CD4-positive, alpha-beta T cell treated with Interleukin-4 for 1 hour (primary cell): ENCODE data around the gene JARID2.
A peak's percentile ranks its signal among the peaks of the same experiment; 100 is the strongest.
"Not testable (repeated sequence)": the region's sequence is repeated elsewhere in the genome, so short reads cannot be mapped to it uniquely, and the experiment has no call there.

Experiments
- DNase-seq, 2 donors: peaks; one replicate each; pipeline ENCODE4 v3.0.0-alpha.2; 2020 to 2022

Gene JARID2

DNA sequence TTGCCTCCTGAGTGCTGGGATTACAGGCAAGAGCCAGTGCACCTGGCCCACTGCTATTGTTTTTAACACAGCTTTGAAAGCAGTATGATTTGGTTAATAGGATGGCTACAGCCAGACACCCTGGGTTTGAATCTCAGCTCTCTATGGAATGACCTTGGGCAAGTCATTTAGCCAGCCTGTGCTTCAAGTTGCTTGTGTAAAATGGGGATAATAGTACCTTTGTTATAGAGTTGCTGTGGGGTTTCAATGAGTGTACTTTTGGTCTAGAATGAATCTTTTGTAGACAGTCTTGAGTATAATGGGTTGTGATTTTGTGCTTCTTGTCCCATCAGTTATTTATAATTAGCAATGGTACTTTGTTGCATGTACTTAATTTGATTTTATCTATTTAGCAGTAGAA lies 70.9 kb downstream of the JARID2 start:
- DNase-seq, result no peak

DNA sequence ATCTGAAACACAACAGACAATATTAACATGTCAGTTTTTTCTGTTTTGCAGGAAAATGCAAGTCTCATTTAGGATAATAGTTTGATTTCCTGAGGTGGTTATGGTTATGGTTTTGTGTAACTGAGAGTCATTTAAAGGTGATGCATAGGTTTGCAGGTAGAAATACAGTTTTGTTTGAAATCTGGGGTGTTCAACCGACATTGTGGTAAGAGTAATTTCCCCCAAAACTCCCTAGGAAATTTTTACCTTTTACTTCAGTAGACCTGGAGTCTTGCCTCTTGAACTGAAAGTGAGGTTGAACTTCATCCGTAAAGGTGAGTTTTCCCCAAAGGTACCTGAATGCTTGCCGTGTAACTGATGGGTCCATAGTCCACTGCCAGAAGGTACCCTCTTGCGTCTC lies 71.4 kb downstream of the JARID2 start:
- DNase-seq, result no peak

DNA sequence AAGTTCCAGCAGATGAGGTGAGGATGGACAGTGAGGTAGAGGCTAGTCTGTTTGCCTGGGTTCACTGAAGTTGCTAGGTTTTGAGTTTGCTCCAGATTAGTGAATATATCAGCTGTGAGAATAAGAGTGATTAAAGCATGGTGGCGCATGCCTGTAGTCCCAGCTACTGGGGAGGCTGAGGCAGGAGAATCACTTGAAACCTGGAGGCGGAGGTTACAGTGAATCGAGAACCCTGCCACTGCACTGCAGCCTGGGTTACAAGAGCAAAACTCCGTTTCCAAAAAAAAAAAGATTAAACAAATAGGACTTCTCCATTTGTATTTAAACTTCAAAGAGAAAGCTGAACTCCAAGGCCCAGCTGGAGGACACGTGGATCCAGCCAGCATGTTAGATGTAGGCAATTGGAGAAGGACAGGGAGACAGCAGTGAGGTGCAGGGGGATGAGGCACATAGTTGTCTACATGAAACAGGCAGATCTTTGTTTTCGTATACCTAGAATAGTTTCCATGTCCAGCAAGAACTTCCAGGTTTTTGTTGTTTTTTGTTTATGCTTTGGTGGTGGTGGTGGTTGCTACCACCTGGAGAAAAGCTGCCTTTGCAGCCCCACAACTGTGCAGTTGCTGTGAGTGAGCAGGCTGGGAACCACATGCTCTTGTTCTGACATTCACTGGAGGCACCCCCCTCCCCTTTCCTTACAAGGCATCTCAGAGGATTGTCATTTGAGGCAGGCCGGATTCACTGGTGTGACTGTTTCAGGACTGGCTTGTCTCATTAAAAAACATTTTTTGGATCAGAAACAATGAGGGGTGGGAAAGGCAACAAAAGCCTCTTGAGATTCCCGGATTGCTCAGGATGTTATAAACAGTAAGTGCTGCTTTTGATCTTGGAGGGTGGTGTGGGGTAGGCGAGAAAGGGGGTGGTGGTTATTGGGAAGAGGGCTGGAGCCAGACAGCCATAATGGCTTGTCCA lies 72.3 kb downstream of the JARID2 start:
- no peak for DNase-seq

DNA sequence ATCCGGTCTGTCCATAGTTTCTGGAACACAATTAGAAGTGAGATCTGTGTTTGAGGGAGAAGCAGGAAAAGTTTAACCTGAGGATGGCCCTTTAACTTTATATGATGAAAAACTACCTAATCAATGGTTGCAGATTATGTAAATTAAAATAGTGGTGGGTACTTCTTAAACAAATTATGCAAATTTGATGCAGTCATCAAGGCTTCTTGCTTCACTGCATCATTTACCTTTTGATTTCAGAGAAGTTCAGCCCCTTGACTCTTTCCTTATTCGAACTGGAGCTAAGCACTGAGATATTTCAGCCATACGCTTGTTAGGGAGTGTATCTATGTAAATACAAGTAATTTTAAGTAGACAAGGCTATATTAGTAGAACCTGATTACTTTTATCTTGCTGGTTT lies 73.8 kb downstream of the JARID2 start:
- no peak for DNase-seq

DNA sequence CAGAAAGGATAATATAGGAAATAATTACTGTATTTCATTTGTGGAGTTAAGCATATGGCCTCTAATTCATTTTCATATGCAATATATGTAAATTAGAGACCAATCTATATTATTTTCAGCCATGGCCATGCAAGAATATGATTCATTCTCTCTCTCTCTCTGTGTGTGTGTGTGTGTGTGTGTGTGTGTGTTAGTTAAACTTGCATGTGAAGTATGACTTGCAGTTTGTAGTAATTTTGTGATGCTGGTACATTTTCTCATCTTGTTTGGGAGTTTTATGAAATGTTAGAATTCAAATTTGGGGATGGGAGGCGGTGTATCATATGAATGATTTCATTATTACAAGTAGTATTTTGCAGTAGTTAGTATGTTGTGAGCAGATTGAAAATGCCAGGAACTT lies 74.8 kb downstream of the JARID2 start:
- no peak for DNase-seq

DNA sequence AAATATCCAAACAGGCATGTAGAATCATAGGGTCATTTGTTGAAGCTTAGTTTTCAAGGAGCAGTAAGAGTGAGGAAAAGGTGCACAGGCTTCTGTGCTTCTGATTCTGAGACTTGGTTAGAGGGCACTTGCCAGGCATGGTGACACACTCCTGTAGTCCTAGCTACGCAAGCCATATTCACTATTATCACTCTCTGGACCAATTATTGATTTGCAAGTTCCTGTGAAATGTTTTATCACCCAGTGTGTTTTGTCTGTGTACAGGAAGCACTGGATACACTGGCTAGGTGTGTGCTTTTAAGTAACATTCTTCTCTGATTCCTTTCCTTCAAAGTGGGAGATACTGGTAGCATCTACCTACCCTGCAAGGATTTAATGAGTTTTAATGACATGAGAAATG lies 76.3 kb downstream of the JARID2 start:
- DNase-seq, result no peak

DNA sequence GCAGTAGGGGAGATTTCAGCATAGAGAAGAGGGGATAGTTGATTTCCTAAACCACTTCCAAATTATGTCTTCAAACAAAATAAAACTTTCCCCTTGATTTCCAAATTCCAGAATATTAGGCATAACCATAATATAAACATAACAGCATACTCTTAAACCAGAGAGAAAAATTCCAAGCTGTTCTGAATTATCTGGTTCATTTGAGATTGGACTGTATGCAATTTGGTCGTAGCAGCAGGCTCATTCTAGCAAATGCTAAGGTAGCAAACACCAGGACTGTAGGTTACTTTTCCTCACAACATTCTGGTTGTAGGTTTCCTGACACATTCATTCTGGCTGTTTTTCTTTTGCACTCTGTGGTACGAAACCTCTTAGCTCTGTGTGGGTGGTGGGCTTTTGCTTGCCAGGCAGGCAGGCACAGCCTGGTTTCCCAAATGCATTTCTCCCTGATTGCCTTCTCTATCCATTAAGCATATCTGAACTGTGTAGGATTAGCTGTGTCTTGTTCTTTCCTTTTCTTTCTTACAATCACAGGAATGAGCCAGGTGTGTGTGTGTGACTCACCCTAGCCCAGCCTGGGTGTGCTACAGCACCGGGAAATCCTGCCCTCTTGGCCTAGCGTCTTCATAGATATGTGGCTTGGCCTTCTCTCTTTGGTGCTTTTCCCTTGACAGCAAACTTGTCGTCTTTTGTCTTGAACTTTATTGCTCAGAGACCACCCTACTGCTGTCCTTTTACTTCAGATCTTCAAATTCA lies 77.1 kb downstream of the JARID2 start:
- no peak for DNase-seq

DNA sequence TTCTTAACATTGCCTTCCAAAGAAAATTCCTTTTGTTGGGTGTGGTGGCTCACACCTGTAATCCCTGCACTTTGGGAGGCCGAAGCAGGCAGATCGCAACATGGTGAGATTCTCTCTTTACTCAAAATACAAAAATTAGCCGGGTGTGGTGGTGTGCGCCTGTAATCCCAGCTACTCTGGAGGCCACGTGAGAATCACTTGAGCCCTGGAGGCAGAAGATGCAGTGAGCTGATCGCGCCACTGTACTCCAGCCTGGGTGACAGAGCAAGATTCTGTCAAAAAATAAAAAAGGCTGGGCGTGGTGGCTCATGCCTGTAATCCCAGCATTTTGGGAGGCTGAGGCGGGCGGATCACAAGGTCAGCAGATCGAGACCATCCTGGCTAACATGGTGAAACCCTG lies 77.7 kb downstream of the JARID2 start:
- DNase-seq, result not testable (repeated sequence)

DNA sequence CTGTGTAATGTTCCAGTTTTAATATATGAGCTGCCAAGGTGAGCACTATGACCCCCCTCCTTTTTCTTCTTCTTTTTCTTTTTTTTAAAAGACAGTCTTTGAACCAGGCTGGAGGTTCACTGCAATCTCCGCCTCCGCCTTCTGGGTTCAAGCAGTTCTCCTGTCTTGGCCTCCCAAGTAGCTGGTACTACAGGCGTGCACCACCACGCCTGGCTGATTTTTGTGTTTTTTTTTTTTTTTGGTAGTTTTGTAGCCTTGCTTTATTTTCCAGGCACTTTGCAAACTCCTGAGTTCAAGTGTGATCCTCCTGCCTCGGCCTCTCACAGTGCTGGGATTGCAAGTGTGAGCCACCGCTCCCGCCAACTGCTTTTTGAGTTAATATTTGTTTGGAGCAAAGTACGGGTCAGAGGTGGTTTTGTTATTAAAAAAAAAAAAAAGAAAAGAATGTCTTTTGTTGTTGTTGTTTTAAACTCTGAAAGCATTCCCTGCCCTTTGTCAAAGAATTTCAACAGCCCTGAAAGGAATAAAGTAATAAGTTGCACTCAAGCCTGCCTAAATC lies 78.6 kb downstream of the JARID2 start:
- DNase-seq, result no peak

DNA sequence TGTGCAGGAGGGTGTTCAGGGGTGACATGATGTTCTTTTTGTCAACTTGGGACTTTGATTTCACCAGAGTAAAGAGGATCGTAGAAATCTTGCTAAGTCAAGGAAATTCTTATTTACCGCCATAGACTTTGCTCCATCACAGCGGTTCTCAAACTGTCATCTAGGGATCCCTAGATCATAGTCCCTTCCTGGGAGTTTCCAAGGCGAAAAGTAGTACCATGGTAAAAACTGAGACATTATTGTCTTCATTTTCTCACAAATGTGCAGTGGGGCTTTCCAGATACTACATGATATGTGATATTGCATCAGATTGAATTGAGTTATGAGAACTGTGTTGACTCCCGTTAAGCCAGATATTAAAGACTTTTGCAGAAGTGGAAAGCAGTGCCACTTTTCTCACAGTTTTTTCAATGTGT lies 79.7 kb downstream of the JARID2 start:
- no peak for DNase-seq

DNA sequence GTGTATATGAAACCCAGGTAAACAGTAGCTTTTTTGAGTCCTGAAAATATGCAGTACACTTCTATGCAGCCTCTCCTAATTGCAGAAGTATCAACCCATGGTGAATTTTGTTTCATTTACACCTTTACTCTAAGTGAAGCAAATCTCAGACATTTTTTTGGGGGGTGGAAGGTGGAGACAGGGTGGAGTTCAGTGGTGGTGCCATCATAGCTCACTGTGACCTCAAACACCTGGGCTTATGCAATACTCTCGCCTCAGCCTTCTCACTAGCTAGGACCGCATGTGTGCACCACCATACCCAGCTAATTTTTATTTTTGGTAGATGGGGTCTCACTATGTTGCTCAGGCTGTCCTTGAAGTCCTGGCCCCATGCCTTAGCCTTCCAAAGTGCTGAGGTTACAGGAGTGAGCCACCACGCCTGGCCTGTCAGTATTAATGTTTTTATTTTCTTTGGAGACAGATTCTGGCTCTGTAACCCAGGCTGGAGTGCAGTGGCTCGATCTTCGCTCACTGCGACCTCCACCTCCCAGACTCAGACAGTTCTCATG lies 80.3 kb downstream of the JARID2 start:
- peak in 1 of 2 donors; percentile 28 for DNase-seq

DNA sequence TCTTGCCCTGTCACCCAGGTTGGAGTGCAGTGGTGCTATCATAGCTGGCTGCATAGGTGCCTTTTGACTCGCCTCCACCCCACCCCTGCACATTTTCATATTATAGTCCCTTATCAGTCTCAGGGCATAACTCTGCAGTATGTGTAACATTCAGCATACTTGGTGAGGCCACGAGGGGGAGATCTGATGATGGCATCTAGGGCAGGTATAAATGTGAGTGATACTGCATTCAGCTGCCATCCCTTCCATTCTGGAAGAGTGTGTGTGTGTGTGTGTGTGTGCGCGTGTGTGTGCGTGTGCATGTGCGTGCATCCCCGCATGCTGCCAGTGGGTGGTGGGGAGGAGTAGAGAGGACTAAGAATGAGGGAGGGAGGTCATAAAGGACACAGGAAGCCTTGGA lies 81.4 kb downstream of the JARID2 start:
- peak; percentile 35 to 51 for DNase-seq

DNA sequence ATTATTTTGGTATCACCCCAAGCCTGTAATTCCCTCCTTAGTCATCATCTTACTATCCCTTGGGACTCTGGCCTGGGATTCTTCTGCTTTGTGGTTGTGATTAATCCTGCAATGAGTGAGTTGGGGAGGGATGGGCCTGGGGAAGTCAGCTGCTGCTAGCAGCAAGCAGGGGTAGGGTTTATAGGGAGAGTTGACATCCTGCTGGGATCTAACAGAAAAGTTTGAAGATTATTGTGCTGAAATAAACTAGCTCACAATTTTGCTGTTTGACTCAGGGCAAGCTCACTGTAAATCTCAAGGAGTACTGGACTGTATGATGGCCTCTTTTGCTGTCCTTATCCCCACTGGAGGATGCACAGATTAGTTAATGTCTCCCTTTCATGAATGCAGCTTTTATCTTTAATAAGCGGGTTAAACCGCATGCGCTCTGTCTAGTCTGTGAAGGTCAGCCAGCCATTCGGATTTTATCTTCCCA lies 83.4 kb downstream of the JARID2 start:
- DNase-seq, result no peak

DNA sequence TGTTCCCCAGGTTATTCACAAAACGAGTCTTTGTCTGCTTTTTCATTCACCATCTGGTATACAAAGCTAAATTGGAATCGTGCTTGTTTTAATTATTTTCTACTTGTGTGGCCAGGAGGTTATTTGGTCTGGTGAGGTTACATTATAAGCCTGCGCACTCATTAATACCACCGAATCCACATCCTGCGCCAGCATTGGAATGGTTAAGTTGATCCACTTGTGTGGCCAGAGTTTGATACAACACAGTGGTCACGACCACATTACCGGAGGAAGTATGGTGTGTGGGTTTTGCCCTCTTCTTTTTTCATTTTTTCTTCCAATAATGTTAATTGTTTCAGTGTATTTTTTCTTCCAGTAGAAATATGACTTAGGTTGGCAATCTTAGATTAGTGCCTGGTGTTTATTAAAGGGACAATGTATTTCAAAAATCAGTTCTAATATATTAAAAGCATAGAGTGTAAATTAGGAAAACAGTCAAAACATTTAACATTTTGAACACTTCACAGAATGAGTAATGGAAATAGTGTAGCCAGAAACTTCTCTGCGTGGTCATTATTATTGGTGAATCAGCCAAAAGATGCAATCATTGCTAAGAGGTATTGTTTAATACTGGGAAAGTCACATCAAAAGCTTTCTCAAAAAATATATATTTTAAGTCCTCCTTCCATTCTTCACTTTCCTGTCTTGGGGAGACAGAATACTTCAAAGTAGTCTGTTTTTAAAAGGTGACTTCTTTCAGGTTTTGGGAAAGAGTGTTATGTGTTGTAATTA lies 84.5 kb downstream of the JARID2 start:
- no peak for DNase-seq

DNA sequence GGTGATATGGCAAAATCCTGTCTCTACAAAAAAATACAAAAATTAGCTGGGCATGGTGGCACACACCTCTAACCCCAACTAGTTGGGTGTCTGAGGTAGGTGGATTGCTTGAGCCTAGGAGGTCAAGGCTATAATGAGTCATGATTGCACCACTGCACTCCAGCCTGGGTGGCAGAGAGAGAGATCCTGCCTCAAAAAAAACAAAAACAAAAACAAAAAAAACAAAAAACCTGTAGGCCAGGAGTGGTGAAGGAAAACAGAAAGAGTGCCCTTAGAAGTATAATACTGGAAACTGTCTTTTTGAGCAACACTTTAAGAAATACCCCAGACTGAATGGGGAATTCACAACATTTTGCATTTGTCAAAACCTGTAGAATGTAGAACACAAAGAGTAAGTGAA lies 85.3 kb downstream of the JARID2 start:
- DNase-seq, result no peak

DNA sequence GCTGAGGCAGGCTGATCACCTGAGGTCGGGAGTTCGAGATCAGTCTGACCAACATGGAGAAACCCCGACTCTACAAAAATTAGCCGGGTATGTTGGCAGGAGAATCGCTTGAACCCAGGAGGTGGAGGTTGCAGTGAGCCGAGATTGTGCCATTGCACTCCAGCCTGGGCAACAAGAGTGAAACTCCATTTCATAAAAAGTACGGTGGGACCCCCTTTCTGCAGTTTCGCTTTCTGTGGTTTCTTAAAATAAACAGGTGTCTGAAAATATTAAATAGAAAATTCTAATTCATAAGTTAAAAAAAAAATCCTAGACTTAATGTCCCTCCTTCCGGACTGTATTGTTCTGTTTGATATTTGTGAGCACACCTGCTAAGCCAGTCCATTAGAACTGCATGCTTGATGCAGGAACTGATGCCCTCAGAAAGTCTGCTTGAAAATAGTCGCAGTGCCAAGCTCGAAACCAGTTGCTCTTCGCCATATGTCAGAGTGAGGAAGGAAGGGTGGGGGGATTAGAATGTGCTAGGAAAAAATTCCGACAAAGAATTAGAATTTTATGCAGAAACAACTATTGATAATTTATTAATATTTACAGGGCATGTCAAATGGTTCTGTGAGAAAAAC lies 85.9 kb downstream of the JARID2 start:
- no peak for DNase-seq

DNA sequence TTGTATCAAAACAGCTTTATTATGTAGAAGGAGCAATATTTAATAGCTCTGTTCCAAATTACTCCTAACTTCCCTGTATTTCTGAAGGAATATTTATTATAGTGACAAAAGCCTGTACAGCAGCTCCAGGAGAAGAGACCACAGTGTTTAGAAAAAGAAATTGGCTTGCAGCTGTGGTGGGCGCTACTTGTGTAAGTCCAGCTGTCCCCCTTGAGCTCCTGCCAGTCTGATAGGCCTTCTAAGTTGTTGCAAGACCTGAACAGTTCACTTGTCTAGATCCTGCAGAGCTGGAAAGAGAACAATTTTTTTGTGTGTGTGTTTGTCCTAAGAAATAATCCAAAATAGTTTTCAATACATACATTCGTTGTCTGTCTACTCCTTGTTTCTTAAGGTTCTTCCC lies 86.6 kb downstream of the JARID2 start:
- no peak for DNase-seq

DNA sequence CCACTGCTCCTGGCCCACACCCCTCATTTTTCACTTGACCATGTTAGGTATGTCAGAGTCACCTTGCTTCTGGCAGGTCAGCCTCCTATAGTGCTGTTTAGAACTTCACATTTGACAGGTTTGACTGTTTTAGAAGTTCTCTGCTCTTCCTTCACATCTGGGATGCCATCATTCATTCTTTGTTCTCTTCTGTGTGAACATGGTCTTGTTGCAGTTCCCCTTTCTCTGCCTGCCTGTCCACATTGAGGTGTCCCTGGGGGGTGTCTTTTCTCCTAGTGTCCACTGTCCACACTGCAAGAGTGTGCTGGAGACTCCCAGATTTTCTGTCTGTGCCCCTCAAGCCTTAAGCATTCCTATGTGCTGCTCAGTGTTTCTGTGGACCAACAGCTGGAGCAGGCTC lies 89.5 kb downstream of the JARID2 start:
- no peak for DNase-seq

DNA sequence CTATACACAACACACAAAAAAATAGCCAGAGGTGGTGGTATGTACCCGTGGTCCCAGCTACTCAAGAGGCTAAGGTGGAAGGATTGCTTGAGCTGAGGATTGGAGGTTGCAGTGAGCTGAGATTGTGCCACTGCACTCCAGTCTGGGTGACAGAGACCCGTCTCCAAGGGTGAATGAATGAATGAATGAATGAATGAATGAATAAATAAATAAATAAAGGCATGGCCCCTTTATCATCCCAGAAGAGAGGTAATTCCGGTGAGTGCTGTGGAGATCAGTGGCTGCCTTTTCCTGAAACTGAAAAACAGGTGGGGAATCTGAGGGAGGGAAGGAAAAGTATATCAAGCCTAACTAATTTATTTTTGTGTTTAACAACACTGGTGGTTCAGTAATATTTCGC lies 90.0 kb downstream of the JARID2 start:
- no peak for DNase-seq

DNA sequence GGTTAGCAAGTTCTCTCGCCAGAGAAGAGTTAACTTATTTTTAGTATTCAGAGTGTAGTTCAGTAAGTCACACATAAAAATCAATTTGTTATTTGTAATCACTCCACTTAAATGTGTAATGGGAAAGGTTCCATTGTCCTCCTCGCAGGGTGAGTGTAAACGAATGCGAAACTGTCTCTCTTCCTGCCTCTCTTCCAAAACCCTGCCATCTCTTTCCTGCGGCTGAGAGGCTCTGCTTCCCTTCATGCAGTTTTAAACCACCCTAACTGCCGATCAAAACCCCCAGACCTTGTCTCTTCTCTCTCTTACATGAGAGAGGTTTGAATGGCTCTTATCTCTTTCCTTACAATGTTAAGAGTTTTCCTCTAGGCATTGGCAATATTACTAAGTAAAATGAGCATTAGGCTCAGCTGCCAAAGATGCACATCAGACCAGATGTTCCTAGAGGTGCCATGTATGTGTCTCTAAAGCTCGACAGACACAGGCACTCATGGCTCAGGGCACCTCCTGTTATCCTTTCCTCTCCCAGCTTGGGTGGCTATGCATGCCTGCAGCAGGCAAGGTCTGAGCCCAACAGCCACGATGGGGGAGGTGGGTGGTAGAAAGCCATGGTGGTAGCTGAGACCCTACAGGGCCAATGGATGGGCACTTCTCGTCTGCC lies 91.2 kb downstream of the JARID2 start:
- no peak for DNase-seq

DNA sequence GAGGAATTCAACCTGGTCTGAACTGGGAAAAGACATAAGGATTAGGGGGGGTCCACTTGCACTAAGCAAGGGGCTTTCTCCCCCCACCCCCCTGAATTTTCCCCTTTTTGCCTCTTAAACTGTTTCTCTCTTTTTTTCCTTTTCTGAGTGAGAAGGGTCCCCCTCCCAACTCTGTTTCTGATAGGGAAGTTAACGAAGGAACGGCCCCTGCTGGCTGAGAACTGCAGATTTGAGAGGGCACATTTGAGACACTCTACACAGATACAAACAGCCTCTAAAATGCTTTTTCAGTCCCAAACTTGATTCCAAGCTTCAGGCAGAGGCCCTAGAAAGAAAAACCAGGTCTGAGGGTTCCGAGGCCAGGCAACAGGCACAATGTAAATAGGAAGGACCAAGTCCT lies 91.7 kb downstream of the JARID2 start:
- DNase-seq, result no peak

DNA sequence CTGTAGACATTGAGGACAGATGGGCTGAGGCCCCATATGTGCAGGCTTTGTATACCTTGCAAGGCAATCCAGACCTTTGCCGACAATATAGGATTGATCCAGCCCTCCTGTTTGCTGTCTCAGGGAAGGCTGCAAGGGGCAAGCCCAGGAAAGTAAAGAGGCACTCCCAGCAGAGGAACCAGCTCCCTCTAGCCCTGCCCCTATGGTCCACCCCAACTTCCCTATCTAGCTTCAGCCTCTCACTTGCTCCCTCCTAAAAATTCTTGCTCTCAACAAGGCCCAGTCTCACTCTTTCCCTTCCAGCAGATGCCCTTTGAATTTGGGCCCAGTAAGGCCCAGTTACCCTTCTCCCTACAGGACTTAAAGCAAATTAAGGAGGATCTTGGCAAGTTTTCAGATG lies 92.6 kb downstream of the JARID2 start:
- no peak for DNase-seq
